Hematopoietic multipotent progenitor cell treated with erythropoietin and hydrocortisone succinate and interleukin-3 and kit ligand, for 6 days (in vitro differentiated cells): ENCODE results near the gene LRP5.
"Not testable (repeated sequence)": the region's sequence is repeated elsewhere in the genome, so short reads cannot be mapped to it uniquely, and the experiment has no call there.

Experiments used
- DNase-seq: peaks from one replicate; pipeline ENCODE4 v3.0.0-alpha.2; 2015

The LRP5 gene

GRCh38 chr11:68424981-68425865 is 112.8 kb downstream of the LRP5 start:
- DNase-seq = no peak

- no peak for DNase-seq
Observed at GRCh38 chr11:68425866-68426380, 113.5 kb downstream of the LRP5 start.

DNA sequence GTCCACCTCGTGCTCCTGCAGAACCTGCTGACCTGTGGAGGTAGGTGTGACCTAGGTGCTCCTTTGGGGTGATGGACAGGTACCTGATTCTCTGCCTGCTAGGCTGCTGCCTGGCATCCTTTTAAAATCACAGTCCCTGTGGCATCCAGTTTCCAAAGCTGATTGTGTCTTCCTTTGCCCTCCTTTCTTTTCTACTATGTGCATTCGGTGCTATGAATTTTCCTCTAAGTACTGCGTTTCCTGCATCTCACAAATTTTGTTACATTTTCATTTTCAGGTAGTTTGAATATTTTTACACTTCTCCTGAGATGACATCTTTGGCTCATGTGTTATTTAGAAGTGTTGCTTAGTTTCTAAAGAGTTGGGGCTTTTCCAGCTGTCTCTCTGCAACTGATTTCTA is 117.3 kb downstream of the LRP5 start:
- no peak for DNase-seq

DNA sequence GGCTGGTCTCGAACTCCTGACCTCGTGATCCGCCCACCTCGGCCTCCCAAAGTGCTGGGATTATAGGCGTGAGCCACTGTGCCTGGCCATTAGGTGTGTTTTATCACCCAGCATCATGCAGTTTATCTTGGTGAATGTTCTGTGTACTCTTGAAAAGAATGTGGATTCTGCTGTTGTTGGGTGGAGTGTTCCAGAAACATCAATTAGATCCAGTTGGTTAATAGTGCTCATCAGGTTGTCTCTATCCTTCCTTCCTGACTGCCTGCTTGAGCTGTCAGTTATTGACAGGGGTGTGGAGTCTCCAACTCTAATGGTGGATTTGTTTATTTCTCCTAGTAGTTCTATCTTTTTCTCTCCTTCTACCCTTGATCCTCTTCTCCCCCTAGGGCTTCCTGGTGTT is 118.0 kb downstream of the LRP5 start:
- DNase-seq = no peak

DNA sequence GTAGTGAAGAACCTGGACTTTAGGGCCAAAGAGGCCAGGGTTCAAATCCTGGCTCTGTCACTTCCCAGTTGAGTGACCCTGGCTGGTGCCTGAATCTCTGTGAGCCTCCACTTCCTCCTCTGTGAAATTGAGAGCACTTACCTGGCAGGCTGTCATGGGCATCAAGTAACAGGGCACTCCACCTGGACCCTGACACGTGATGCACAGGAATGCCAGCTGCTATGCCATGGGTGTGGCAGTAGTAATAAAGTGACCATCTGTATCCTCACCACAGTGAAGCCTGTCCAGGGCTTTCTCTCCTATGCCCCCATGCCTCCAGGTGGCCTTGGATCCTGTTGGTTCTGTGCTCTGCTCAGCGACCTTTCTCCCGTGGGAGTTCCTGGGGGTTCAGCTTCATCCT is 118.4 kb downstream of the LRP5 start:
- no peak for DNase-seq

DNA sequence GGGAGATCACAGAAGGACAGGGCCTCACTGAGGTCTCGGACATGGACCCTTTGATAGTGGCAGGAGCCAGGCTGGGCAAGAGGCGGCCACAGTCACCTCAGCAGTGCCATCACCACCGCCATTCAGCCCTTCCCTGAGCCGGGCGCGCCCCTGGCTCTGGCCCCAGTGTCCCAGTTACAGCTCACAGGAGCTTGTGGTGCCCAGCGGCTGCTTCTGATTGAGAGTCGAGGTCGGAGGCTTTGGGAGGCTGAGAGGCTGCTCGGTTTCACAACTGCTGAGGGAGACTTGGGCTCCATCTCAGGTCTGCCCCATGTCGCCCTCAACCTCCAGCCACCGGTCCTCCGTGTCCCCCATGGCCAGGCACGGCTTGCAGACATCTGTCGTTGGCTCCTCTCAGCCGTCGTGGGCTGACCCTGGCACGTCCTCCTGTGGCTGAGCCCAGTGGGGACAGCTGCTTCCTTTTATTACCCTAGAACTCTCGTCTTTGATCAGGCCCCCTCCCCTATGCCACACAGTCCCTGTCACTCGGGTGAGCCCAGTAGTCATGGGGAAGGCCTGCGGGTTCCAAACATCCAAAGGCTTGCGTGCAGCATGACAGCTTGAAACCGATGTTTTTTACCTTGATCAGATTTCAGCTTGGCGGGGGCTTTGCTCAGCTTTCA is 119.7 kb downstream of the LRP5 start:
- no peak for DNase-seq

- no peak for DNase-seq
Observed at GRCh38 chr11:68432874-68433273, 120.5 kb downstream of the LRP5 start.

- no peak for DNase-seq
Observed at GRCh38 chr11:68433541-68433940, 121.2 kb downstream of the LRP5 start.

DNA sequence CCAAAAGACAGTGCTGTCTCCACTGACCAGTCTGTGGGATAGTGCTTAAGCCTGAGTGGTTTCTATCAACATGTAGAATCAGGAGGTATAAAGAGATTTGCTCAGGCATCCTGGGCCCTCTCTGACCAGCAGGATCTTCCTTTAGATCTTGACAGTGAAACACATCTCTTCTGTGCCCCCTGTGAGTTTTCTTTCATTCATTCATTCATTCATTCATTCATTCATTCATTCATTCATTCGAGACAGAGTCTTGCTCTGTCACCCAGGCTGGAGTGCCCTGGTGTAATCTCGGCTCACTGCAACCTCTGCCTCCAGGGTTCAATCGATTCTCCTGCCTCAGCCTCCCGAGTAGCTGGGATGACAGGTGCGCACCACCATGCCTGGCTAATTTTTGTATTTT is 121.8 kb downstream of the LRP5 start:
- DNase-seq = not testable (repeated sequence)

DNA sequence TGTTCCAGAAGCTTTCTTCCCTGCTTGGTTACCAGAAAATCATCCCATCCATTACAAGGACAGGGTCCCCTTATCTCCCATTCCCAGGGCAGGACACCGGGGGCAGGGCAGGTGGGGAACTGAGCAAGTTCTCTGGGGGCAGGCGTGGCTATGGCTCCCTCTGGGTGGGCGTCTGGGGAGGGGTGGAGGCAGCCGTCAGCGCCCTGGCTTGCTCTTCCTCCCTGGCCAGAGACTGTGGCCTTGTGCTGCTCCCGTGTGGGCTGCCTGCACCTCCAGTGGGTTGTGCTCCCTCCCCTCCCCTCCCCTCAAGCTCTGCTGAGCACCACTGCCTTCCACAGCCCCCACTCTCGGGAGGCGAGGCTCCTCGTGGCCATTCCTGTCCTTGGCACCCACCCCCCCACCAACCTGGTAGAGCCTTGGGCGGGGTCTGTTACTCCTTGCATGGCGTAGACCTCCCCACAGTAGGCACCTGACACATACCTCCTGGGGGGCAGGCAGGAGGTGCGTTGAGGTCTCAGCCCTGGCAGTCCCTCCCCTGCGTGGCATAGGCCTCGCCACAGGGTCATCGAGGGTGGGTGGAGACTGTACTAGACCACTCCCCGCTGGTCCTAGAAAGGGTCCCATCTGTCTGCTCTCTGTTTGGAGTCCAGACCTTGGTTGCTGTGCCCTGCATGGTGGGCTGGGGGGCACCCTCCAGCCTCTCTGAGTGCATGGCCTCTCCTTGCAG is 123.9 kb downstream of the LRP5 start:
- DNase-seq = no peak

- DNase-seq = peak; percentile 37
Observed at GRCh38 chr11:68436985-68437926, 124.9 kb downstream of the LRP5 start.

DNA sequence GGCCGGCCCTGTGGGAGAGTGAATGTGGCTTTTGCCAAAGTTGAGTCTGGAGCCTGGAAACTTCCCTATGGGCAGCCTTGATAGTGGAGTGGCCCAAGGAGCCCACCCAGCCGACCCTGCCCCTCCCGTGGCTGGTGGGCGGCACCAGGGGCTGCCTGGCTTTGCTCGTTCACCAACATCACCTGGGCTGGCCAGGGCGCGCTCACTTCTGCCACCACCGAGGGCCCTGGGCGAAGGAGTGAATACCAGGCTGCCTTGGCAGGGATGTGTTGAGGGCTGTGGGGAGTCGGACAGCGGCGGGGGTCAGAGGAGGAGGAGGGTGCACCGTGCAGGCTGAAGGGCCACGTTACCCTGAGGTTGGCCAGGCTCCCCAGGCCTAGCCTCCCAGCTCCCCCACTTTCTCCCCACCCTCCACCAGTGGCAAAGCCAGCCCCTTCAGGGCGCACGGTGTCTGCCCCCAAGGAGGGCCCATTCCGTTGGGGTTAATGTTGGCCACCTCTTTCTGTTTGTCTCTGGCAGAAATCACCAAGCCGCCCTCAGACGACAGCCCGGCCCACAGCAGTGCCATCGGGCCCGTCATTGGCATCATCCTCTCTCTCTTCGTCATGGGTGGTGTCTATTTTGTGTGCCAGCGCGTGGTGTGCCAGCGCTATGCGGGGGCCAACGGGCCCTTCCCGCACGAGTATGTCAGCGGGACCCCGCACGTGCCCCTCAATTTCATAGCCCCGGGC is 125.7 kb downstream of the LRP5 start:
- DNase-seq = no peak

GRCh38 chr11:68438658-68439259 is 126.4 kb downstream of the LRP5 start:
- DNase-seq = no peak

- DNase-seq = no peak
Observed at GRCh38 chr11:68439355-68440065, 127.1 kb downstream of the LRP5 start.

GRCh38 chr11:68440224-68440623 is 127.8 kb downstream of the LRP5 start:
- no peak for DNase-seq

GRCh38 chr11:68441466-68442230 is 129.3 kb downstream of the LRP5 start:
- DNase-seq = no peak

- no peak for DNase-seq
Observed at GRCh38 chr11:68442433-68442832, 130.0 kb downstream of the LRP5 start.

GRCh38 chr11:68444566-68444965 is 132.2 kb downstream of the LRP5 start:
- no peak for DNase-seq

DNA sequence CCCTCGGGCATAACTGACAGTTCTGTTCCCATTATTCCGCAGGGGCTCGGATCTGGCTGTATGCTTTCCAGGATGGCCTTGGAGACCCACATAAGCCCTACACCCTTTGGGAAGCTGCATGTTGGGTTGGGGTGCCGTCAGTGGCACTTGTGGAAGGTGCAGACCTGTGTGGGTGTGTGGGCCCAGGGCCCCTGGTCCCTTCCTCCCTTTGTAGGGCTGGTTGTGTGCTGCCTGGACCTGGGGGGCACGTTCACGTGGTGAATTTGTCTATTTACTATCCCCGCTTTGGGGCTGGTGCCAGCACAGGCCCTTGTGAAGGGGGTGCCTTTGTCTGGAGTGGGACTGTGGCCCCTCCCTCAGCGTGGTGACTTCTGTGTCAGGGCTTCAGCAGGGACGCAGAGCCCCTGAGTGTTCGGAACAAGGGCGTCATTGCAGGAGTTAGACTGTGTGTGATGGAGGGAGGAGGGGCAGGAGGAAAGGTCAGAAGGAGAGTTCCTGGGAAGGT is 133.2 kb downstream of the LRP5 start:
- no peak for DNase-seq
